GM11168 (cell line): Measurements from ENCODE around the gene MBNL1.

Experiments used
- in situ Hi-C: fragments of 300-500 bp; cut with MboI; formaldehyde crosslinking; loops from one replicate; pipeline ENCODE4 v1.12.0; 2022; ENCODE audit warnings: low sequenced_read_pairs; ENCODE audit not compliant: unreplicated experiment

Gene MBNL1

DNA sequence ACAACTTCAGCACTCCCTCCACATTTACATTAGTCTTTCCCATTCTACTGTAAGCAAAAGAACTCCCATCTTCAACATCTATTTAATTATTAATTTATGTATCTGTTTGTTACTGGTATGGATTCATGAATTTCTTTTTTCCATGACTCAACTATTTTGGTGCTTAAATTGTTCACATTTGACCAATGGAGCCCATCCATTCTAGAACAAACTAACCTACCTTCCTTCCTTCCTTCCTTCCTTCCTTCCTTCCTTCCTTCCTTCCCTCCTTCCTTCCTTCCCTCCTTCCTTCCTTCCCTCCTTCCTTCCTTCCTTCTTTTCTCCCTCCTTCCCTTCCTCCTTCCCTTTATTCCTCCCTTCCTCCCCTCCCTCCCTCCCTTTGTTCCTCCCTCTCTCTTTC is 16.8 kb upstream of the MBNL1 start:
- in situ Hi-C loops: no loop called here

DNA sequence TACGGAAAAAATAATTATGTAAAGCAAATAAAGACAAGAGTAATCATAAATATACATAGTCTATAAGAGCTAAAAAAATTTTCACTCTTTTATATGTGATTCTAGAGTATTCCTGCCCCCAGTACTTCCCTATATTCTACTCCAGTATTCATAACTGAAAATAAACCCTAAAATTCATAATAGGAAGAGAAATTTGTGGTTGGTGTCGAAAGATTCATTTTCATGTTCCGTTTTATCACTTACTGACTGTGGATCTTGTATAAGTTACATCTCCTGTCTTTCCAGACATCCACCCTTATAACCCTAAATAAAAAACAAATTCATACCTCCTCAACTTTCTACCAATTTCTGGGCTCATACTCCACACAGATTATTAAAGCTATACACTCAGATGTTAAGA is 16.0 kb upstream of the MBNL1 start:
- in situ Hi-C loops: no loop called here

GRCh38 chr3:152253514-152253913 is 15.2 kb upstream of the MBNL1 start:
- in situ Hi-C loops: no loop called here

DNA sequence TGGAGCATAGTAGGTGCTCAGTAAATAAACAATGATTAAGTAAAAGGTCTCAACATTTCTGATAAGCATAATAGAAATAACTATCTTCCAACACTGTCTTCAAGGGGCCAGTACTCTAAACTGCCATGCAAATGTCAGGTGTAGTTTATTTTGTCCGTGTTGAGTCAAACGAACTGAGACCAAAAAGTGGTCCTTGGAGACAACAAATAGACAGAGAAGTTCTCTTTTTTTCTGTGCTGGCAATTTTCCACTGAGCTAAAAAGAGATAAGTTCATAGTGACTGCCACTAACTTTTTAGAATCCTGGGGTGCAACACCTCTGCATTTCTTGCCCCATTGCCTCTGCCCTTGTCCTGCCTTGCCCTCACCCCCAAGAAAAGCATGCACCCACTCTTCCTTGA is 14.7 kb upstream of the MBNL1 start:
- in situ Hi-C loops: no loop called here

DNA sequence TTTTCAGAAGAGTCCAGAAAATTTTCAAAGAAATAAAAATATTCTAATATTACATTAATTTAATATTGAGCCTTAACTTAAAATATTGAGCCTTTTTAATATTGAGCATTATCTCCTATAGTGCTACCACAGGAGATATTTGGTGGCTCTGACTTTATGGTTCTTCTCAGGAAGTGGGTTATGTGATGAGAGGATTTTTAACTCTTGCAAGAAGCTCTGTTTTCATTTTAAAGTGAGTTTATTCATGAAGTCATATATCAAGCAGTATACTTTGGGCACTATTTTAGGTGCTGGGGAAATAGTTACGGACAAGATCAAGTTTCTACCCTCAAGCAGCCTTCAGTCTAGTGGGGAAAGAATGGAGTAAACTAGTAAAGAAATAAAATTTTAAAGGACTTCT is 13.4 kb upstream of the MBNL1 start:
- in situ Hi-C loops: no loop called here

GRCh38 chr3:152256851-152257562 is 11.7 kb upstream of the MBNL1 start:
- in situ Hi-C loops: no loop called here

DNA sequence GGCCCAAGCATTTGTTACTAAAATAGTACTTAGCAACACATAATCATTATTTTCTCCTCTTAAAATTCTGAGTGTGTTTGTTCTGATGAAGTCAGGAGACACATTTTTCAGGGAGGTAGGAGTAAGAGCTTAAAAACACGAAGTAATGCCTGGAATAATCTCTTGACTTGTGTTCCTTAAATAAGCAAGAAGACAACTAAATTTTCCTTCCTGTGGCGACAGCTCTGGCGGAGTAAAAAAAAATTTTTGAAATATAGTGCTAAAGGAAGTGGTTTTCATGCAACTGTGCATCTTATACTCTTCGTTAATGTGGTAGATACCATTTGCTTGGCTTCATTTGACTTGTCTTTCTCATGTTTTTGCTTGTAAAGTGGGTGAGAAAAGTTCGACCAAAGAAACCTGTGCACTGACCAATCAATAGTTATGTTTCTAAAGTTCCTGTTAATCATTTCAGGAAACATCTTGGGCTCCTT is 11.1 kb upstream of the MBNL1 start:
- in situ Hi-C loops: no loop called here

- in situ Hi-C loops: no loop called here
These were observed 10.0 kb upstream of the MBNL1 start for GRCh38 chr3:152258448-152259393.

GRCh38 chr3:152259468-152259867 is 9.3 kb upstream of the MBNL1 start:
- in situ Hi-C loops: no loop called here

DNA sequence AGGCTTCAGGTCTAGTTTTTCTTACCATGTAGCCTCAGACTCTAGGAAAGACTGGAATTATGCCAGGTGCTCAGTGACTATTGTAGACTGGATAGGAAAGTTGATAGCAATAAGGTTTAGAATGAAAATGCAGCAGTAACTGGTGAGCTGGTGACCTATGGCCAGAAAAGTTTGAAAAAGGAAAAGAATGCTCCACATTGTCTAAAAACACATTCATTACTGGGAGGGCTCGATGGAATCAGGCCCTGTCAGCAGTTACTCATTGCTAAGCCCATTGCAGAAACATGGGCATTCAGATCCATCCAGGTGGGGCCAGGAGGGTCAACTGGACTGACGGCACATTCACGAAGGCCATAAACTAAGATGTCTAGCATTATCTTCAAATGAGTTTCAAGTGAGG is 8.7 kb upstream of the MBNL1 start:
- in situ Hi-C loops: no loop called here

GRCh38 chr3:152260529-152260928 is 8.2 kb upstream of the MBNL1 start:
- in situ Hi-C loops: no loop called here

- in situ Hi-C loops: no loop called here
These were observed 7.4 kb upstream of the MBNL1 start for GRCh38 chr3:152261329-152261728.

GRCh38 chr3:152263711-152264110 is 5.0 kb upstream of the MBNL1 start:
- in situ Hi-C loops: no loop called here

- in situ Hi-C loops: no loop called here
These were observed 4.4 kb upstream of the MBNL1 start for GRCh38 chr3:152264378-152264777.

- in situ Hi-C loops: no loop called here
These were observed 2.3 kb upstream of the MBNL1 start for GRCh38 chr3:152266221-152266995.

GRCh38 chr3:152267831-152268554 is 736 bp upstream of the MBNL1 start:
- in situ Hi-C loops: no loop called here

DNA sequence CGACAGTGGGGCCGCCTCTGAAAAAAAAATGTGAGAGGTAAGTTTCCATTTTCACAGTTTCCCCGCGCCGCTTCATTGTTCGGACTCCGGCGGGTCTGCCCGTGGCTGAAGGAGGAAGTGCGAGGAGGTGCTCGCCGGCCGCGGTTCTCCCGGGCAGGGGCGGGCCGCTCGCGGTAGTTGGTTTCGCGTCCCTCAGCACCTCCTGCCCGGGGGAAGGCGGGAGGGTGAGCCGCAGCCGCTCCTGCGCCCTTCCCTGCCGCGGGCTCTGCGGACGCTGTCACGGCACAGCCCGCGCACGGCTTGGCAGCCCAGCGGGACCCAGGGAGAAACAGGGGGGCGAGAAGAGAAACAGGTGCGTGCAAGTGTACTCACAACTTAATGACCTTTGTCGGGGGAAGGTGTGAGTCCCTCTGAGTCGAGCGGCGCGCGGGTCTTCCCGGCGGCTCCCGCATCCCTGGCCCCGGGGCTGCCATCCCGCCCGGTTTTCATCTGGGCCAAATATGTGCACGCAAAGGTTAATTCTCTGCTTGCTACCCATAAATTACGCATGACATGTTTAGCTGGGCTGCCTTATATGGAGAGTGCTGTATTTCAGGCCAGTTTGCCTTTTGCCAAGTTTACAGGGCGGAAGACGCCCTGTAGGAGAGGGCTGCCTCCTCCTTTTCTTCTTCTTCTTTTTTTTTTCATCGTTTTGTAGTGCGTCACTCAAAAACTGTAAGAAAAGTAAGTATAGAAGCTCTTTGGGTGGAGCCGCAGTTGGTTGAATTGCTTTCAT is 514 bp downstream of the MBNL1 start:
- in situ Hi-C loops: no loop called here

GRCh38 chr3:152269831-152270734 is 1.4 kb downstream of the MBNL1 start:
- in situ Hi-C loops: no loop called here
